HG02642 (cell line): ENCODE measurements around the gene LRCOL1.
A peak's percentile ranks its signal among the peaks of the same experiment; 100 is the strongest.
"Not testable (repeated sequence)": the region's sequence is repeated elsewhere in the genome, so short reads cannot be mapped to it uniquely, and the experiment has no call there.

Source experiments
- ATAC-seq: cut with Tn5 transposase; IDR thresholded peaks from one replicate; pipeline ENCODE4 v1.9.1; 2021; ENCODE audit warnings: mild to moderate bottlenecking; ENCODE audit not compliant: unreplicated experiment, poor library complexity

LRCOL1 gene

GRCh38 chr12:132603240-132604150 lies 6.9 kb downstream of the LRCOL1 start:
- no peak for ATAC-seq

DNA sequence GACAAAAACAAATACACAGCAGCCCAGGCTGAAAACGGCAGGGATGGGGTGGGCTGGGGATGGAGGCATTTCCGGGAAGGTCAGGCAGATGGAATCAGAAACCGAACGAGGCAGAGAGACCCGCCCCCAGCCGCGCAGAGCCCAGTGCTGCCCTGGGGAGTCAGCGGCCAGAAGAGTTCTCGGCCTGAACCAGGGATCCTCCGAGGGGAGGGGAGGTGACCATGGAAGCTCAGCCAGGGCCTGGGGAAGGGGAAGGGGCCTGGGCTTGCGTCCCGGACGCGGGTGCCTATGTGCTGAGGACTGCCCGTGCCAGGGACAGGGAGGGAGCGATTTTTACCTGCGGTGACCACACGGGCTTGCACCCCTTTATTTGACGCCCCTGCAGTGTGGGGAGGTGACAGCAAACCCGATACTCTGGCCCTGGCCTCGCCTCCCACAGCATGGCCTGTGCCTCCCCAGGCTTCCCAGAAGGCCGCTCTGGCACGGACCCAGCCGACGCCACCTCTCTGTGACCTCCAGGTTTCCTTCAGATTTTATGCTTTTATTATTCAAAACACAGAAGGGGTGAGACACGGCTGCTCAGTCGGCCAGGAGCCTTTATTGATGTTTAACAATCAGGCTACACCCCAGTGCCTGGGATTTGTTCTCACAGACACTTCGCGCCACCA lies 7.7 kb downstream of the LRCOL1 start:
- no peak for ATAC-seq

- no peak for ATAC-seq
Observed at GRCh38 chr12:132601171-132601883, 9.1 kb downstream of the LRCOL1 start.

DNA sequence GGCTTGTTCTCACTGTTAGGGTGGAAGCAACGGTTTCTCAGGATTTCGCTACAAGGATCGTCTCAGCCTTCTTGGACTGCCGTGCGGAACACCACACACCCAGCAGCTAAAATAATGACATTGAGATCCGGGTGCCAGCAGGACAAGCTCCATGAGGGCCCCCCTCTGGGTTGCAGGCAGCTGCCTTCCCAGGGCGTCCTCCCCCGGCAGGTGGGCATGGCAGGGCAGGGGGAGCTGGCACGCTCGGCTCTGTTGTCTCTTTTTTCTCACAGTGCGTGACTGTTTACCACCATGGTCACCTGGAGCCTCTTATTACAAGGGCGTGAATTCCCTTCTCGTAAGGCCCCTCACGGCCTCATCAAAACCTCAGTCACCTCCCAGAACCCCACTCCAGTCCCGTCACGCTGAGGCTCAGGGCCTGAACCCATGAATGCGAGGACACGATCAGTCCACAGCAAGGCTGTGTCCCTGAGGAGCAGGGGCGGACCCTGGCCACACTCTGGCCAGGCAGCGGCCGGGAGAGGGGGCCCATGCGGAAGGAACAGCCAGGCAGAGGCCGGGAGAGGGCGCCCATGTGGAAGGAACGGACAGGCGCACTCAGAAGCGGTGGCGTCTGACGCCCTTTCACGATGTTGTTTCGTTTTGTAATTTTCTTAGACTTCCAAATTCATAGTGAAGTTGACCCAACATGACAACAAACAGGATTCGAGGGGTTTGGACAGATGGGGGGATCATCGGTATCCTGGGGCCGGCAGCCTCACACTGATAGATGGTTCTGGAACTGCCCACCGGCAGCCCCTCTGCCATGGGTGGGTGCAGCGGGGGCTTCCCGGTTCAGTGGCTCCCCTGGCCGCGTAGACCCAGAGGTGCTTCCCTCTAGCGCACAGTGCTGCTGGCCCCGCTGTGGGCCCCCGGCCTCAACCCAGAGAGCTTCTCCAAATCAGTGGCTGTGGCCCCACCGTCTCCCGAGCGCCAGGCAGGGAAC lies 10.0 kb downstream of the LRCOL1 start:
- no peak for ATAC-seq

GRCh38 chr12:132599502-132599901 lies 10.9 kb downstream of the LRCOL1 start:
- not testable (repeated sequence) for ATAC-seq

GRCh38 chr12:132597333-132598316 lies 12.8 kb downstream of the LRCOL1 start:
- no peak for ATAC-seq

- ATAC-seq, result no peak
Observed at GRCh38 chr12:132596016-132596415, 14.4 kb downstream of the LRCOL1 start.

DNA sequence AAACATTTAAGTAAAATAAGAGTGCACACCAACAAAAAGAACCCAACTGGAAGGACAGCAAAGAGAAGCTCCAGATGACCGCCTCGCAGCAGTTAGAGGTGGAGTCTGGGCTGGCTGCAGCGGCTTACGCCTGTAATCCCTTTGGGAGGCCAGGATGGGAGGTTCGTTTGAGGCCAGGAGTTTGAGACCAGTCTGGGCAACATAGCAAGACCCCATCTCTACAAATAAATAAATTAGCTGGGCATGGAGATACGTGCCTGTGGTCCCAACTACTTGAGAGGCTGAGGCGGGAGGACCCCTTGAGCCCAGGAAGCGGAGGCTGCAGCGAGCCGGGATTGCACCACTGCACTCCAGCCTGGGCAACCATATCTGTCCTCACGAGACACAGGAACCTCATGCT lies 15.2 kb downstream of the LRCOL1 start:
- no peak for ATAC-seq

DNA sequence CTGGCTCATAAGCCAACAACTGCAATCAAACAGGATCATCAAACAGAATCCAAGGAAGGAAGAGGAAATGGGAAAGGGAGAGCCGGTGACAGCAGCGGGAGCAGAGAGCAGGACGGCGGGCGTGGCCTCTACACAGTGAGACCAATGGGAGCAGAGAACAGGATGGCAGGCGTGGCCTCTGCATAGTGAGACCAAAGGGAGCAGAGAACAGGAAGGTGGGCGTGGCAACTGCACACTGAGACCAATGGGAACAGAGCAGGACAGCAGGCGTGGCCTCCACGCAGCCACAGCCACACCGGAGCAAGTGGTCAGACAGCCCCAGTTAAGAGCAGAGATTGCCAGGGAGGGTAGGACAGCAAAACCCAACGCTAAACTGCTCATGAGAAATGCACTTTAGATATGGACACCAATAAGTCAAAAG lies 16.4 kb downstream of the LRCOL1 start:
- peak; percentile 72 for ATAC-seq

GRCh38 chr12:132593521-132593920 lies 16.9 kb downstream of the LRCOL1 start:
- no peak for ATAC-seq

DNA sequence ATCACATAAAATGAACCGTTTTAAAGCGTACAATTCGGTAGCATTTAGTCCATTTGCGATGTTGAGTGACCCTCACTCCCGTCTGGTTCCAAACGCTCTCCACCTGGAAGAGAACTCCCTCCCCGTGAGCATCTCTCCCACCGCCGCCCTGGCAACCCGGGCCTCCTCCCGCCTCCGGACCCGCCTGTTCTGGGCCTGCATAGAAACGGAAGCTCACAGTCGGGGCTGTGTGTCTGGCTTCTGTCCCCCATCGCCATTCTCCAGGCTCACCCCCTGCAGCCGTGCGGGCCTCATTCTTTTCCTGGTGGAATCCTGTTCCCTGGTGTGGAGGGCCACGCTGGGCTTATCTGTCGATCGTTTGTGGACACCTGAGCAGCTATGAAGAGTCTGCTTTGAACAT lies 17.3 kb downstream of the LRCOL1 start:
- ATAC-seq, result no peak

DNA sequence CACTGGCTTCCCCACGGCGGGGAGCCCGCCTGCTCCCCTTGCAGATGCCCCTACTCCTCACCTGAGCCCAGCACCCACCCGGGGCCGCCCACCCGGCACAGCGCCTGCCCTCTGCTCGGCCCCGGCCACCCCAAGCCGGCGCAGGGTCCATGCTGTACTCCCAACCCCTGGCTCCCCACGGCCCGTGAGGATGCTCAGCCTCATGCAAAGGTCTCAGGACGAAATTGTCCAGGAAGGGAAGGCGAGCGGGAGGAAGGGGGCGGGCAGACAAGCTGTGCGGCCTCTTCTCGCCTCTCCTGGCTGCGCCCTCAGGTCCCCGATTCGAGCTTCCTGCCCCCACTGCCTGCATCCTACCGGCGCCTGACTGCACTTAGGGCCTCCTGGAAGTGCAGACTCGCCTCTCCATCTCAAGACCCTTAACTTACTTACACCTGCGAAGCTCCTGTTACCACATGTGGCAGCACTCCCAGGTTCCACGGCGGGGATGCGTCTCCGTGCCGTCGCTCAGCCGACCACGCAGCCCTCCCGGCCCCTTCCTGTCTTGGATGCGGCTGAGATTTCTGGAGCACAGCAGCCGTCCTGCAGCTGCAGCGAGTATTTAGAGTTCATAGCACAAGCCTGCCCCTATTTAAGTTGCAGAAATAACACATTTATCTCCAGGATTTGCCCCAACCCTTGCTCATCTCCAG lies 18.0 kb downstream of the LRCOL1 start:
- ATAC-seq, result no peak

DNA sequence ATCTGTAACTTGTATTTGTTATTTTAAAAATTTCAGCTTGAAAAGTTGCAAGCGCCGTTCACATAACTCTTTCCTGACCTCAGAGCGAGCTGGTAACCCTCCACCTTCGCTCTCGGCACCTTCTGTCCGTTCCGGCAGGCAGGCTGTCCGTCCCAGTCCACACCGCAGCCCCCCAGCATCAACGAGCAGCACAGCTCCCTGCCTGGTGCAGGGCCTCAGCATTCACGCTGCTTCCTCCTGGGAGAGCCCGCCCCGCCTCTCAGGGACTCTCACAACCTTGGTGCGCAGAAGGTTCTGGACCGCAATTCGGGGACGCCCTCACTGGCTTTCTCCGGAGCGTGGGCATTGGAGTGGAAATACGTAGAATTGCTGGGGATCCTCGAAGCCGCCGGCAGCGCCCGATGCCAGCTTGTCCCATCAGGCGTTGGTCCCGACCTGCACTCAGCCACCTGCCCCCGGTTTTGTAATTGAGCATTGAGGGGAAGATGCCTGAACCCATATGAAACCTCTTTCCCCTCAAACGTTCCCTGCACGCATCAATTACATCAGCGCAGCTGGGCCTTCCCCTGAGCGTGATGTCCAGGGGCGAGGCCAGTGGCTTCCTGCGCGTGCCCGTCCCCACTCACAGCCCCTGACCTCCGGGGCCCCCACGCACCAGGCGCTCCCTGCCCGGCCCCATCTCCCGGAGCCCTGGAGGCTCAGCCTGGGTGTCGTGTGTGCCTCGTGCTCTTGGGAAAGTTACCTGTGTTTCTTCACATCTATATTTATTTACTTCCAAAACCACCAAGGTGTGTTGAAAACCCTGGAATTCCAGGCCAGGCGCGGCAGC lies 19.1 kb downstream of the LRCOL1 start:
- no peak for ATAC-seq

GRCh38 chr12:132588821-132589669 lies 21.3 kb downstream of the LRCOL1 start:
- no peak for ATAC-seq

GRCh38 chr12:132588319-132588718 lies 22.1 kb downstream of the LRCOL1 start:
- ATAC-seq, result no peak

DNA sequence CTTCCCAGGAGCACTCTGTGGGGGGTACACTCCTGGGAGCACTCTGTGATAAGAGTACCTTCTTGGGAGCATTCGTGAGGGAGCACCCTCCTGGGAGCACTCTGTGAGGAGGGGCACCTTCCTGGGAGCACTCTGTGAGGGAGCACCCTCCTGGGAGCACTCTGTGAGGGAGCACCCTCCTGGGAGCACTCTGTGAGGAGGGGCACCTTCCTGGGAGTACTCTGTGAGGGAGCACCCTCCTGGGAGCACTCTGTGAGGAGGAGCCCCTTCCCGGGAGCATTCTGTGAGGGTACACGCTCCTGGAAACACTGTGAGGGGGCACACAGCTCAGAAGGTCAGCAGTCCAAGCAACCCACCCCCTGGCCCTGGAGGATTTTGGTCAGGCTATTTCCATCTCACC lies 22.6 kb downstream of the LRCOL1 start:
- no peak for ATAC-seq
